ENCODE data around the gene NFATC2. TPM values are rescaled to one million over a fixed set of nuclear protein-coding genes. Genes with fewer than 3 reads are reported as not detected.

The NFATC2 gene
- total and polyA plus RNA-seq, 2 experiments from 2014 or later = 4.9 to 8.3 TPM

GRCh38 chr20:51484831-51485230 is 57.7 kb downstream of the NFATC2 start:
- Histone ChIP-seq H3K36me3 (replicated peaks; ENCODE audit: insufficient read depth, low read depth) (no peaks in the 10 kb centered on the region), H4K20me1 (ENCODE audit: insufficient read depth, poor library complexity, severe bottlenecking) (no peaks in the 10 kb centered on the region), H2AFZ (no peak overlapping the region), H3K4me2 (no peak overlapping the region), H3K27me3 (no peaks in the 10 kb centered on the region), H3K4me1 (ENCODE audit: insufficient read depth) (peaks cover 7% of the 10 kb centered on the region), H3K9me2 (replicated peaks; ENCODE audit: insufficient read depth) (no peaks in the 10 kb centered on the region), H3K27ac (no peak overlapping the region), H3K79me2 (no peaks in the 10 kb centered on the region), H3K4me3 (no peak overlapping the region), H3K9me3 (ENCODE audit: low read depth) (no peaks in the 10 kb centered on the region)
- TF ChIP-seq EZH2 (IDR thresholded peaks at IDR 0.05; ENCODE audit: borderline replicate concordance) = no peak
- no peak for TF ChIP-seq EZH2phosphoT487 (IDR thresholded peaks at IDR 0.05; ENCODE audit: low read depth, severe bottlenecking, unreplicated experiment)
- TF ChIP-seq CTCF (IDR thresholded peaks at IDR 0.05; ENCODE audit: poor library complexity) = no peak
- no peak for DNase-seq (ENCODE audit: low spot score)
- WGBS (ENCODE audit: low lambda C conversion rate, missing lambda C conversion rate) = 71% methylated on average over 4 of the region's 4 CpGs

GRCh38 chr20:51484141-51484815 is 58.2 kb downstream of the NFATC2 start:
- no peak for DNase-seq (ENCODE audit: low spot score)
- Histone ChIP-seq H2AFZ (no peak overlapping the region), H3K4me3 (no peak overlapping the region), H3K4me2 (no peak overlapping the region), H3K4me1 (ENCODE audit: insufficient read depth) (peaks cover 7% of the 10 kb centered on the region), H3K36me3 (replicated peaks; ENCODE audit: insufficient read depth, low read depth) (no peaks in the 10 kb centered on the region), H4K20me1 (ENCODE audit: insufficient read depth, poor library complexity, severe bottlenecking) (no peaks in the 10 kb centered on the region), H3K27ac (no peak overlapping the region), H3K79me2 (no peaks in the 10 kb centered on the region), H3K9me3 (ENCODE audit: low read depth) (no peaks in the 10 kb centered on the region), H3K9me2 (replicated peaks; ENCODE audit: insufficient read depth) (no peaks in the 10 kb centered on the region), H3K27me3 (no peaks in the 10 kb centered on the region)
- 88% methylated on average over 16 of the region's 16 CpGs for WGBS (ENCODE audit: low lambda C conversion rate, missing lambda C conversion rate)
- TF ChIP-seq EZH2phosphoT487 (IDR thresholded peaks at IDR 0.05; ENCODE audit: low read depth, severe bottlenecking, unreplicated experiment) = no peak
- TF ChIP-seq CTCF (IDR thresholded peaks at IDR 0.05; ENCODE audit: poor library complexity) = no peak
- TF ChIP-seq EZH2 (IDR thresholded peaks at IDR 0.05; ENCODE audit: borderline replicate concordance) = no peak

GRCh38 chr20:51482836-51483473 is 59.6 kb downstream of the NFATC2 start:
- Histone ChIP-seq H3K9me3 (ENCODE audit: low read depth) (no peaks in the 10 kb centered on the region), H3K4me3 (no peak overlapping the region), H3K4me2 (no peak overlapping the region), H3K36me3 (replicated peaks; ENCODE audit: insufficient read depth, low read depth) (no peaks in the 10 kb centered on the region), H3K27ac (no peak overlapping the region), H3K4me1 (ENCODE audit: insufficient read depth) (peaks cover 7% of the 10 kb centered on the region), H2AFZ (no peak overlapping the region), H3K9me2 (replicated peaks; ENCODE audit: insufficient read depth) (no peaks in the 10 kb centered on the region), H4K20me1 (ENCODE audit: insufficient read depth, poor library complexity, severe bottlenecking) (no peaks in the 10 kb centered on the region), H3K79me2 (no peaks in the 10 kb centered on the region), H3K27me3 (no peaks in the 10 kb centered on the region)
- no peak for DNase-seq (ENCODE audit: low spot score)
- TF ChIP-seq CTCF (IDR thresholded peaks at IDR 0.05; ENCODE audit: poor library complexity) (no peak), EZH2 (IDR thresholded peaks at IDR 0.05; ENCODE audit: borderline replicate concordance) (no peak), EZH2phosphoT487 (IDR thresholded peaks at IDR 0.05; ENCODE audit: low read depth, severe bottlenecking, unreplicated experiment) (no peak)
- WGBS (ENCODE audit: low lambda C conversion rate, missing lambda C conversion rate) = 94% methylated on average over 15 of the region's 15 CpGs
